Neural cell (in vitro differentiated cells): ENCODE results near the gene ACTN1. TPM values are rescaled to one million over a fixed set of nuclear protein-coding genes. Genes with fewer than 3 reads are reported as not detected.

Experiments used
- H2AFZ ChIP-seq: fragments of 200-600, 300-800 bp; sonication (generic), shearing (Covaris generic); 2 replicates; pipeline ENCODE4 v1.6.0; 2014; ENCODE audit warnings: low read depth, mild to moderate bottlenecking, antibody characterized with exemption, low read length, moderate library complexity
- H3F3A ChIP-seq: fragments of 200-600 bp; shearing (Covaris generic); 2 replicates; pipeline ENCODE4 v1.6.1; 2016; ENCODE audit warnings: mild to moderate bottlenecking, moderate library complexity, mixed read lengths, antibody characterized with exemption, low read length; ENCODE audit not compliant: insufficient read depth, poor library complexity, severe bottlenecking
- H3K27ac ChIP-seq: fragments of 200-600, 300-800 bp; sonication (generic), shearing (Covaris generic); 2 replicates; pipeline ENCODE4 v1.5.1; 2014; ENCODE audit warnings: mild to moderate bottlenecking, low read length, moderate library complexity
- H3K27me3 ChIP-seq: fragments of 300-800, 200-600 bp; sonication (generic), shearing (Covaris generic); 2 replicates; pipeline ENCODE4 v1.6.0; 2014; ENCODE audit warnings: mild to moderate bottlenecking, low read depth, low read length, moderate library complexity; ENCODE audit not compliant: insufficient read depth
- H3K36me3 ChIP-seq: fragments of 300-800, 200-600 bp; sonication (generic), shearing (Covaris generic); 2 replicates; pipeline ENCODE4 v1.5.1; 2014; ENCODE audit warnings: mild to moderate bottlenecking, antibody characterized with exemption, low read length, moderate library complexity; ENCODE audit not compliant: insufficient read depth
- H3K4me2 ChIP-seq: fragments of 300-800, 200-600 bp; sonication (generic), shearing (Covaris generic); 2 replicates; pipeline ENCODE4 v1.6.0; 2014; ENCODE audit warnings: mild to moderate bottlenecking, low read length
- H3K4me3 ChIP-seq: fragments of 300-800, 200-600 bp; sonication (generic), shearing (Covaris generic); 2 replicates; pipeline ENCODE4 v1.5.1; 2014; ENCODE audit warnings: mild to moderate bottlenecking, low read length, moderate library complexity
- H3K79me2 ChIP-seq: fragments of 200-600 bp; shearing (Covaris generic); replicated peaks from 2 replicates; pipeline ENCODE4 v1.6.0; 2014; ENCODE audit warnings: mild to moderate bottlenecking, low read length, moderate library complexity; ENCODE audit not compliant: insufficient read depth
- H3K9ac ChIP-seq: fragments of 300-800, 200-600 bp; sonication (generic), shearing (Covaris generic); 2 replicates; pipeline ENCODE4 v1.6.1; 2016; ENCODE audit warnings: mild to moderate bottlenecking, low read length, mixed read lengths
- H3K9me2 ChIP-seq: fragments of 200-600 bp; shearing (Covaris generic); 2 replicates; pipeline ENCODE4 v1.6.1; 2016; ENCODE audit warnings: mild to moderate bottlenecking, low read length, mixed read lengths; ENCODE audit not compliant: insufficient read depth
- H3K9me3 ChIP-seq: fragments of 200-600, 300-800 bp; sonication (generic), shearing (Covaris generic); 2 replicates; pipeline ENCODE4 v1.6.1; 2016; ENCODE audit warnings: mild to moderate bottlenecking, mixed run types, low read length, moderate library complexity, mixed read lengths
- H4K20me1 ChIP-seq: fragments of 200-600 bp; shearing (Covaris generic); 2 replicates; pipeline ENCODE4 v1.6.1; 2016; ENCODE audit warnings: mild to moderate bottlenecking, mixed run types; ENCODE audit not compliant: insufficient read depth
- CTCF ChIP-seq: fragments of 450-650 bp; IDR thresholded peaks from 2 replicates; pipeline ENCODE4 v1.5.1; 2014; ENCODE audit warnings: antibody characterized with exemption, mild to moderate bottlenecking, moderate library complexity; ENCODE audit not compliant: poor library complexity, severe bottlenecking
- EP300 ChIP-seq: fragments of 450-650 bp; conservative IDR thresholded peaks from 2 replicates; pipeline ENCODE4 v1.6.1; 2014; ENCODE audit warnings: antibody characterized with exemption, mild to moderate bottlenecking, moderate library complexity; ENCODE audit not compliant: poor library complexity, severe bottlenecking
- EZH2 ChIP-seq: fragments of 200-600, 300-800 bp; shearing (Covaris generic), sonication (generic); IDR thresholded peaks from 2 replicates; pipeline ENCODE4 v1.6.1; 2014; ENCODE audit warnings: antibody characterized with exemption, low read length, borderline replicate concordance, mild to moderate bottlenecking; ENCODE audit not compliant: insufficient read depth, poor library complexity, severe bottlenecking
- MXI1 ChIP-seq: fragments of 450-650 bp; conservative IDR thresholded peaks from 2 replicates; pipeline ENCODE4 v1.6.1; 2014; ENCODE audit warnings: antibody characterized with exemption, mild to moderate bottlenecking; ENCODE audit not compliant: poor library complexity, severe bottlenecking
- POLR2AphosphoS5 ChIP-seq: IDR thresholded peaks from 2 replicates; pipeline ENCODE4 v1.6.1; 2012
- RAD21 ChIP-seq: fragments of 450-650 bp; conservative IDR thresholded peaks from 2 replicates; pipeline ENCODE4 v1.6.1; 2014; ENCODE audit warnings: antibody characterized with exemption, mild to moderate bottlenecking, moderate library complexity
- REST ChIP-seq: IDR thresholded peaks from 2 replicates; pipeline ENCODE4 v1.6.1; 2012; ENCODE audit warnings: borderline replicate concordance
- SMC3 ChIP-seq: fragments of 450-650 bp; conservative IDR thresholded peaks from 2 replicates; pipeline ENCODE4 v1.6.1; 2014; ENCODE audit warnings: antibody characterized with exemption, mild to moderate bottlenecking, moderate library complexity; ENCODE audit not compliant: poor library complexity
- TAF1 ChIP-seq: IDR thresholded peaks from 2 replicates; pipeline ENCODE4 v1.6.1; 2012; ENCODE audit warnings: low read depth
- polyA plus RNA-seq: library from polyadenylated mRNA; depleted of rRNA; stranded (reverse); fragments of >200 nt; gene quantifications from 2 replicates; pipeline ENCODE4 v1.2.3, GENCODE V29; 2014

Gene ACTN1
- polyA plus RNA-seq, 1 donor from 2014 or later = 10.8 TPM

DNA sequence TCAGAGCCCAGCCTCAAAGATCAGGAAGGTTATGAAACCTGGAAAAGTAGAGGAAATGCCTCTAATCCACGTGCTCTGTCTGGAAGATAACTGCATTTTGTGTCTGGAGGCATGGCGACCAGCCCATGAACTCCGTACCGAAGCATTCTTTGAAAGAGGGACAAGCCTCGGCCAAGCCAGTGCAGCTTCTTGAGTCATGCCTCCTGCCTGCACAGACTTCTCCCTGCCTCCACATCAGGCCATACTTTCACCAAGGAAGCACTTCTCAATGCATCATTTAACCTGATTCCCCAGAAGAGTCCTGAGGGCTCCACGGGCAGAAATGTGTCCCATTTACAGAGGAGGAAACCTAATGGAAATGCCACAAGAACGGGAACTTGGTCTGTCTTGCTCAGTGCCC is 3.4 kb downstream of the ACTN1 start:
- Histone ChIP-seq H3K36me3 (no peaks in the 10 kb centered on the region), H3K9me3 (no peaks in the 10 kb centered on the region), H3K27me3 (no peaks in the 10 kb centered on the region), H2AFZ (no peak overlapping the region), H3K27ac (no peak overlapping the region), H3F3A (no peaks in the 10 kb centered on the region), H3K9ac (no peak overlapping the region), H3K9me2 (no peaks in the 10 kb centered on the region), H3K79me2 (peaks cover 32% of the 10 kb centered on the region), H3K4me3 (no peak overlapping the region), H4K20me1 (no peaks in the 10 kb centered on the region), H3K4me2 (no peak overlapping the region)
- TF ChIP-seq TAF1 (no peak), POLR2AphosphoS5 (no peak), MXI1 (no peak), RAD21 (no peak), EP300 (no peak), EZH2 (no peak), CTCF (no peak), SMC3 (no peak), REST (no peak)

GRCh38 chr14:68974759-68975347 is 4.2 kb downstream of the ACTN1 start:
- no peak overlapping the region for H3K4me3 ChIP-seq
- no peaks in the 10 kb centered on the region for H4K20me1 ChIP-seq
- no peak for TF ChIP-seq SMC3
- TF ChIP-seq REST = no peak
- TF ChIP-seq EP300 = no peak
- TF ChIP-seq MXI1 = no peak
- TF ChIP-seq POLR2AphosphoS5 = no peak
- no peak for TF ChIP-seq EZH2
- no peak for TF ChIP-seq CTCF
- TF ChIP-seq TAF1 = no peak
- TF ChIP-seq RAD21 = no peak
- no peak overlapping the region for H2AFZ ChIP-seq
- no peak overlapping the region for H3K9ac ChIP-seq
- H3K9me3 ChIP-seq = no peaks in the 10 kb centered on the region
- no peaks in the 10 kb centered on the region for H3F3A ChIP-seq
- no peaks in the 10 kb centered on the region for H3K27me3 ChIP-seq
- no peak overlapping the region for H3K4me2 ChIP-seq
- H3K27ac ChIP-seq = no peak overlapping the region
- no peaks in the 10 kb centered on the region for H3K36me3 ChIP-seq
- H3K9me2 ChIP-seq = no peaks in the 10 kb centered on the region
- peaks cover 36% of the 10 kb centered on the region for H3K79me2 ChIP-seq
